Mesodermal cell (in vitro differentiated cells): ENCODE results near the gene NOTCH2.

Experiments
- H3K27ac ChIP-seq: 2 replicates; pipeline ENCODE4 v1.7.0; 2013; ENCODE audit warnings: mild to moderate bottlenecking, low read depth, low read length, moderate library complexity; ENCODE audit not compliant: severe bottlenecking
- H3K36me3 ChIP-seq: 2 replicates; pipeline ENCODE4 v1.7.1; 2013; ENCODE audit warnings: mild to moderate bottlenecking, low read length, moderate library complexity; ENCODE audit not compliant: control insufficient read depth, insufficient read depth
- H3K4me1 ChIP-seq: one replicate; pipeline ENCODE4 v1.7.1; 2013; ENCODE audit warnings: mild to moderate bottlenecking, low read length; ENCODE audit not compliant: insufficient read depth, control insufficient read depth, poor library complexity, severe bottlenecking
- H3K4me3 ChIP-seq: 2 replicates; pipeline ENCODE4 v1.7.0; 2013; ENCODE audit warnings: low read length, control low read depth, mild to moderate bottlenecking; ENCODE audit not compliant: insufficient read depth, poor library complexity, severe bottlenecking; ENCODE audit errors: extremely low read depth
- H3K9me3 ChIP-seq: 2 replicates; pipeline ENCODE4 v1.7.1; 2013; ENCODE audit warnings: mild to moderate bottlenecking, low read length, moderate library complexity; ENCODE audit not compliant: control insufficient read depth
- WGBS, 2 experiments: methylation state at CpG; one replicate each; pipeline ENCODE4 v1.1.5; 2013; ENCODE audit warnings: missing lambda C conversion rate in 2 of 2; ENCODE audit not compliant: insufficient coverage in 2 of 2; 5-methylcytosine and 5-hydroxymethylcytosine counted together

NOTCH2 gene

GRCh38 chr1:119918301-119918700, 151.2 kb downstream of the NOTCH2 start:
- Histone ChIP-seq H3K36me3 (peaks cover 95% of the 10 kb centered on the region), H3K27ac (no peak overlapping the region), H3K4me3 (no peak overlapping the region), H3K4me1 (no peaks in the 10 kb centered on the region), H3K9me3 (no peaks in the 10 kb centered on the region)
- 87 to 100% methylated on average over 4 to 5 of the region's 7 CpGs for WGBS, 2 experiments

DNA sequence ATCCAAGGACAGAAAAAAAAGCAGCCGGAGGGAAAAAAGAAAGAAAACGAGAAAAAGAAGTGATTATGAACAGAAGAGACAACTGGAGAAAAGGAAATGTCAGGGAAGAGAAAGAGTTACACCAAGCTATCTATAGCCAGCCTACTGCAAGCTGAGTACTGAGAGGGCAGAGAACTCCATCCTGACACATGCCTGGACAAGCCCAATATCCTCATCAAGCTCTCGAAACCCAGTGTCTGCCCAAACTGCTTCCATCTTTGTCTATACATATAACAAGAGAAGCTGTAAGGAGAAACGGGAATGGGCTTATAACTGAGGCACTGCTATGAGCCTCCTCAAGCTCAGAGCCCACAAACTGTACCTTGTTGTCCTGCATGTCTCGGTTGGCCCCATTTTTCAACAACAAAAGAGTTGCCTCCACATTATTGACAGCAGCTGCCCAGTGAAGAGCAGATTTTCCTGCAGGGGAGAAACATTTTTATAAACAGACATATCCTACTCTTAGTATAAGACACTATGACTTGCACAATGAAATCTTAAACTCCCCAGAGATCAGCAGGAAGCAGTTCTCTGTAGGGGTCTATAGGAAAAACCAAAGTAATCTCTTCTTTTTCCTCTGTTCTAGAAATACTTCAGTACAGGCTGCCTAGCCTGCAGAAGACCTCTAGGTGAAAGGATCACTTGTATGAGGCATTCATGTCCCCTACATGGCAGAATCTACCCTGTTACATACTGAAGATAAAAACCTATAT, 152.0 kb downstream of the NOTCH2 start:
- Histone ChIP-seq H3K4me3 (no peak overlapping the region), H3K4me1 (no peaks in the 10 kb centered on the region), H3K36me3 (peaks cover 87% of the 10 kb centered on the region), H3K9me3 (no peaks in the 10 kb centered on the region), H3K27ac (no peak overlapping the region)
- WGBS, 2 experiments: 92 to 95% methylated on average over 3 to 4 of the region's 5 CpGs

DNA sequence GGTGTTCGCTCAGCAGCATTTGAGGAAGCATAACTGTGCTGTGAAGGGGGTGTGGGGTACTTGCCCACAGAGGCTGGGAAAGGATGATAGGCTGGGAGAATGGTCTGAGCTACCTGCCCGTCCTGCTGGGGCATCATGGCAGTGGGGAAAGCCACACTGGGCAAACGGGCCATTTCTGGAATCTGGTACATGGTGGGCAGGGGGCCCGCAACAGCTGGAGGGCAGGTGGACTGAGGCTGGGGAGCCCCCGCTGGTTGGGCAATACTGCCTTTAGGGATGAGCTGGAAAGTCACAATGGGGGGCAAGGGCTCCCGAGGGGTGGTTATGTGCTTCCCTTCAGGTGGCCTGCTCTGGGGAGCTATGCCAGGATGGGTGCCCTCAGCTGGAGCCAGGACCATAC, 153.9 kb downstream of the NOTCH2 start:
- Histone ChIP-seq H3K27ac (no peak overlapping the region), H3K9me3 (no peaks in the 10 kb centered on the region), H3K4me3 (no peak overlapping the region), H3K36me3 (peaks cover 79% of the 10 kb centered on the region), H3K4me1 (no peaks in the 10 kb centered on the region)
- WGBS, 2 experiments: 88 to 93% methylated on average over 5 to 6 of the region's 6 CpGs

DNA sequence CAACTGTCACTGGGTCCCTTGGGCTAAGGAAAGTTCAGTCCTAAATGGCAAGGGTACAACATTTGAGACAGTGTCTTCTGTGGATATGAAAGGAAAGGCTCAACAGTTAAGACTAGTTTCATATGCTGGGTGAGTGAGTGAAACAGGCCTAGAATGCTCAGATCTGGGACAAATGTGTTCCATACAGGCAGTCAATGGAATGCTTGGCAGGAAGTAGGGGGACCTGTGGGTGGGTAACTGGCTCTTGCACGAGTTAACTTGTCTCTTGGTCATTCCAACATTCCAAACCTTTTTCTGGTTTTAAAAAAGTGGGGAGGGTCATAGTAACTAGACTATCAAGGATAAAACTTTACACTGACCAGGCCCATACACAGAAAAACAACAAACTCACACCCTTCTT, 155.4 kb downstream of the NOTCH2 start:
- H3K4me3 ChIP-seq: no peak overlapping the region
- H3K9me3 ChIP-seq: no peaks in the 10 kb centered on the region
- no peak overlapping the region for H3K27ac ChIP-seq
- no peaks in the 10 kb centered on the region for H3K4me1 ChIP-seq
- no CpG with 5 or more reads among the region's 1 CpG for WGBS, 2 experiments
- H3K36me3 ChIP-seq: peaks cover 67% of the 10 kb centered on the region

DNA sequence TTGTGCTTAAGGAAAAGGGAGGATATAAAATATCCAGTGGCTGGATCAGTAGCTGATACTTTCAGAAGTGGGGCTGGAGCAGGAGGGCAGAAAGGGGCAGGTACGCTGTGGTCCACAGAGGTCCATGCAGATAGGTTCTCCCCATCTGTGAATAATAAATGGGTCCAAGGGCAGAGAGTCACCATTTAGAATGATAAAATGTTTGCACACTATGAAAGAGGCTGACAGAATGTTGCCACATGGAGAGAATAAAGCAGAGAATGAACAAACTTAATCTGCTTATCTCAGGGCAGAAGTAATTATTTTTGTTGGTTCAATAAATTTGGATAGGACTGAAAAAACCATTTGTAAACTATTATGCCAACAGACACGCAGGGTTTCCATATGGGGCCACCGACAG, 156.5 kb downstream of the NOTCH2 start:
- Histone ChIP-seq H3K27ac (no peak overlapping the region), H3K4me1 (no peaks in the 10 kb centered on the region), H3K36me3 (peaks cover 56% of the 10 kb centered on the region), H3K4me3 (no peak overlapping the region), H3K9me3 (no peaks in the 10 kb centered on the region)
- WGBS, 2 experiments: 96 to 100% methylated on average over 3 of the region's 3 CpGs

GRCh38 chr1:119911775-119912174, 157.7 kb downstream of the NOTCH2 start:
- no CpG with 5 or more reads among the region's 2 CpGs for WGBS, 2 experiments
- no peaks in the 10 kb centered on the region for H3K9me3 ChIP-seq
- H3K36me3 ChIP-seq: peaks cover 44% of the 10 kb centered on the region
- no peak overlapping the region for H3K27ac ChIP-seq
- H3K4me3 ChIP-seq: no peak overlapping the region
- H3K4me1 ChIP-seq: no peaks in the 10 kb centered on the region

DNA sequence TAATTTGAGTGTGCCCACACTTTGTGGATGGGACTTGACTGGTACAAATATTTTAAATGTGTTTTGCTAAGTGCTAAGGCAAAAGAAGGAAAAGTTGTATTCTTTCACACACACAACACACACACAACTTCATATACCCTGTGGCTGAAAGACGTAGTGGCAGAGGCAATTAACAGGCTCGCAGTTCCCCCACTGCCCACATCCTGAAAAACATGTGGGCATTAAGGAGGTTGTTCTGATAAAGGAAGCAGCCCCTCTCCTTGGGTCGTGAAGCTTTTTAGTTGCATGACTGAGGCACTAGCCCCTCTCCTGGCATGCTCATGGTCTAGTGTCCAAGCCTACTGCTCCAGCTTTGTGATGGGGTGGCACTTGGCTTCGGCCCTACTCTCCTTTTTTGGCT, 158.8 kb downstream of the NOTCH2 start:
- Histone ChIP-seq H3K9me3 (no peaks in the 10 kb centered on the region), H3K4me1 (no peaks in the 10 kb centered on the region), H3K36me3 (peaks cover 33% of the 10 kb centered on the region), H3K4me3 (no peak overlapping the region), H3K27ac (no peak overlapping the region)
- WGBS, 2 experiments: 77 to 94% methylated on average over 2 to 3 of the region's 4 CpGs

GRCh38 chr1:119909890-119910596, 159.4 kb downstream of the NOTCH2 start:
- Histone ChIP-seq H3K4me3 (no peak overlapping the region), H3K4me1 (no peaks in the 10 kb centered on the region), H3K27ac (no peak overlapping the region), H3K36me3 (peaks cover 27% of the 10 kb centered on the region), H3K9me3 (no peaks in the 10 kb centered on the region)
- 63 to 64% methylated on average over 6 to 7 of the region's 9 CpGs for WGBS, 2 experiments

DNA sequence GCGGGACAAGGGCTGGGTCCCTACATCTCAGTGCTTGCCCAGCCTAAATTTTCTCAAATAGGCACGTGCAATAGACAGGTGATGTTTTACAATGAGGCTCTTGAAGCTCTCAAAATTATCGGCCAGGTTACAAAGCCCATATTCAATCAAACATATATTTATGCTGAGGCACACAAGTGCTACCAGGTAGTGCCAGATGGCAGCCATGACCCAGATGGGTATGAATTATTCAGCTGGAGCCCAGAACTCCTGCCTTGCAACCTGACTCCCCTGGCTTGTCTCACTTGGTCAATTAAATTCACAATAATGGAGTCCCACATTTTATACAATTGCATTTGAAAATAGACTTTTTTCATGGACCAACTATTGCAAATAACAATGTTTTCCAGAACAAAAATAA, 160.8 kb downstream of the NOTCH2 start:
- Histone ChIP-seq H3K27ac (no peak overlapping the region), H3K36me3 (peaks cover 13% of the 10 kb centered on the region), H3K4me3 (no peak overlapping the region), H3K4me1 (no peaks in the 10 kb centered on the region), H3K9me3 (no peaks in the 10 kb centered on the region)
- 75 to 90% methylated on average over 2 to 3 of the region's 3 CpGs for WGBS, 2 experiments

GRCh38 chr1:119906927-119907652, 162.4 kb downstream of the NOTCH2 start:
- Histone ChIP-seq H3K4me3 (no peak overlapping the region), H3K9me3 (no peaks in the 10 kb centered on the region), H3K36me3 (peaks cover 11% of the 10 kb centered on the region), H3K4me1 (no peaks in the 10 kb centered on the region), H3K27ac (no peak overlapping the region)
- 93 to 95% methylated on average over 3 to 4 of the region's 4 CpGs for WGBS, 2 experiments

- Histone ChIP-seq H3K4me1 (no peaks in the 10 kb centered on the region), H3K4me3 (no peak overlapping the region)
These were observed 166.0 kb downstream of the NOTCH2 start for GRCh38 chr1:119903443-119903835.

More at GRCh38 chr1:119903443-119903835, 166.0 kb downstream of the NOTCH2 start:
- Histone ChIP-seq H3K36me3 (no peaks in the 10 kb centered on the region), H3K9me3 (no peaks in the 10 kb centered on the region), H3K27ac (no peak overlapping the region)
